Stimulated activated CD8-positive, alpha-beta memory T cell treated with anti-CD3 and anti-CD28 coated beads, Interleukin-12 subunit alpha, Interleukin-12 subunit beta, amount 100 ng/mL, for 24 hours (primary cell): ENCODE measurements around the gene GALNT2.

Experiments used
- DNase-seq: peaks from one replicate; pipeline ENCODE4 v3.0.0-alpha.2; 2020; ENCODE audit errors: extremely low read depth

GALNT2 gene

DNA sequence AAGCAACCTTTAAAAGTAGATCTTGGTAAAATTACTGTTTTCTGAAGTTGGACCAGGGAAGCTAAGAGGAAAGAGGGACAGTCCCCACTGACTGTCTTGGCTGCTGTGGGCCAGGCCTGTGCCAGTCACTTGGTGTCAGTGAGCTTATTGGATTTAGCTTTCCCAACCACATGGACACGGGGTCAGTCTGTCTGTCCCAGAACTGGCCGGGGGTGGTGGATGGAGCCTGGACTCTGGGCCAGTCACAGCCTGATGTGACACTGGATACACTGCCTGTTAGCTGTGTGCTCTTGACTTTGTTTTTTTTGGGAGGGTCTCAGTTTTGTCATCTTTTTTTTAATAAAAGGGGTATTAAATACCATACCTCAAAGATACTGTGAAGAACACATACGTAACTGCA is 96.7 kb downstream of the GALNT2 start:
- no peak for DNase-seq

DNA sequence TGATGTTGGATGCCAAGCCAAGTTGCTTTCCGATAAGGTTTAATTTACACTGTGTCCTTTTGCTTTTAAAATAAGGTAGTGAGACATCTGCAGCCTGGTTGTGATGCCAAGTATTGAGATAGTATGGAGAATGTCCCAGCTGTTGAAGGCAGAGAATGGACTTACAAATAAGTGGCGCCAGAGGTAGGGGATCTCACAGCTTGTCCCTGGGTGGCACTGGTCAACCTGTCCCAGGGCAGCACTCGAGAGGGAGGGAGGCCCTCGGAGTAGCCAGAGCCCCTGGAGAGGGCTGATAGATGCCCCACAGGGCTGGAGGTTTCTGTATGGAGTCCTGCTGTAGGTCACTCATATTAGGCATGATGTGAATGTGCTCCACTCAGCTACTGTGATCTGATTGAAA is 98.5 kb downstream of the GALNT2 start:
- DNase-seq = no peak

DNA sequence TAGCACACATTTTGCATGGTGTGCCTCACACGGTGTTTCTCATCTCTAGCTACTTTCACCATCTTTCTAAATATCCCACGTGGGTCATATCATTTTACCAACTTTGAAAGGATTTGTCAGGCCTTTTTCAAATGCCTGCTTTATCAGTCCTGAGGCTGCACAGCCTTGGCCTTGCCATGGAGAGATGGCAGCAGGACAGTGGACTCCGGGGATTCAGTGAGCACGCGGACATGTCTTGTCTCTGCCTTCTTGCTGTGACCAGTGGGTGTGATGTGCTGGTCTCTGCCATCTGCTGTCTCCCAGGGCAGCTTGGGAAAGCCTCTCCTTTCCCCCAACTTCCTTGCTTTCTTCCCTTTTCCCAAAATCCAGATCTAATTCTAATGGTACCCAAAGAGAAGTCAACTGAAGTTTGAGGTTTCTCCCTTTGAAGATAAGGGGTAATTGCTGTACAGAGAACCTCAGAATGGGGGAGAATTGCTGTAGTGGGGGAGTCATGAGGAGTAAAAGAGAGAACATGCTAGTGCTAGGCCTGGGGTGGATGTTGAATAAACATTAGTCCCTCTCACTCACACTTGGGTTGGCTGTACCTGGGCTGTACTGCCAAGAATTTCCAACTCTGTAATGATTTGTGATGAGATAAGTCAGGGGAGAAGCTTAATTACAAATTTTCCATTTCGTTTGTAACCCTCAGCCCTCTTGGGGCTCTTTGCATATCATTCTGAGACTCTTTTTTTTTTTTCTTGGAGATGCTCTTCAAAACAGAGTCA is 99.5 kb downstream of the GALNT2 start:
- DNase-seq = no peak

DNA sequence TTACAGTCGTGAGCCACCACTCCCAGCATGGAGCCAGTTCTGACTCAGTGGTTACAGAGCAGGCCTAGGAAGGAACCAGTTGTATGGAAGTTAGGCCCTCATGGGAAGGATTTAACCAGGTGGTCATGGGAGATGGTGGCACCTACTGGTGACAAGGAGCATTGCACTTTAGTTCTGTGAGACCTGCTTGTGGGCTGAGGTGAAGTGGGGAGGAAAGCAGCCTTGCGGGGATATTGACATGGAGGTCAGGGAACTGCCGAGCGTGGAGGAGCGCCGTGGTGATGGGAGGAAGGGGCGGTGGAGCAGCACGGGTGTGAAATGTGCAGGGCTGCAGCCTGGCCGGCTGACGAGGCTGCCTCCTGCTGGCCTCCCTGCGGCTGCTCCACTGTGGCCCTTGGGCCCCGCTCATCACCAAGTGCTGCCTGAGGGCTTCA is 100.4 kb downstream of the GALNT2 start:
- no peak for DNase-seq

DNA sequence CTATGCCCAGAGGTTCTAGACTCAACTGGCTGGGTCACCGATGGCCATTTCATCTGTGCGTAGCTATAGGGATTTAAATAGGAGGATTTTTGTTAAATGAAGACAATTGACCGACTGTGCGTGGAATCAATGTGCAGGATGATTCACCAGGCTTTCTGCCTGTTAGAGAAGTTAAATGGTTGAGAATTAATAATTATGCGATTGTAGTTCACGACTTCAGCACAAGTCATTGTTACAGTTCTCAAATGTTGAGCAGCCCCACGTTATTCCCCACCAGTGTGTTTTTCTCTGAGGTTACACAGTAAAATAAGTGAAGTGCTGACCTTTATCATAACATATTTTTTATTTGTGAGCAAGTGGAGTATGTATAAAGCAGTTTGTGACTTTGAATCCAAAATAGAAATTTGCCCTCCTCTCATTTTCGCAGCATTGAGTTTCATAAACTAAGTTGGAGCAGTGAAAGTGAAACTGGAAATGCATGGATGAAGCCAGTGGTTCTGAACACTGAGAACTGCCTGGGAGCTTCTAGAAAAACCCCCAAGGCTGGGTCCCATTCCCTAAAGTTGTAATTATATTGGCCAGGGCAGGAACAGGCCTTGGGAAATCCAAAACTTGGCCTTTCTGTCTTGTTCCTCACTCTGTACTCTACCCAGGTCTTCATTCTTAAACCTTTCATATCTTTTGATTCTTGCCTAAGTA is 102.6 kb downstream of the GALNT2 start:
- DNase-seq = no peak

DNA sequence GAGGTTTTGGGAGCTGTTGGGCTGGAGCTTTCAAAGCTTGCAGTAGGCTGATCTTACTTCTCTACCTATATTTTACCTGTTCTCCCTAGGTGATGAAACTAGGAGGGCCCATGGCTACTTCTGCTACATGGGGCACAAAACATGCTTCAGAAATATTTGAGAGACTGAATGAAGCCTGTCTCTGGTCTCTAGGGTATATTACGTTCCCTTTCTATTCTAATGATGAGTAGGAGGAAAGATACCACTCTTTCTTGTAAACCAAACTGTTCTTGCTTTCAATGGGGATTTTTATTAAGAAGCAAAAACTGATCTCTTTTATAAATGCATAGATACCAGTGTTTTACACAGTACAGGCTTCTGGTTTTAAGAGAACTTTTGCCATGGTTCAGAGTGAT is 103.1 kb downstream of the GALNT2 start:
- no peak for DNase-seq

DNA sequence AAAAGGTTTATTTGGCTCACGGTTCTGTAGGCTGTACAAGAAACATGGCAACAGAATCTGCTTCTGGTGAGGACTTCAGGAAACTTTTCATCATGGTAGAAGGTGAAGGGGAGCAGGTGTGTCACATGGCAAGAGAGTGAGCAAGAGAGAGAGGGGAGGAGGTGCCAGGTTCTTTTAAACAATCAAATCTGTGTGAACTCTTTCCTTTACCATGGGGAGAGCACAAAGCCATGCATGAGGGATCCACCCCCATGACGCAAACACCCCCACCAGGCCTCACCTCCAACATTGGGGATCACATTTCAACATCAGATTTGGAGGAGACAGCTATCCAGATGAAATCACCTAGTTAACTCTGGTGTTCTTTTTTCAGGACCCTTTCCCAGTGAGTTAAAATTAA is 103.6 kb downstream of the GALNT2 start:
- DNase-seq = no peak

DNA sequence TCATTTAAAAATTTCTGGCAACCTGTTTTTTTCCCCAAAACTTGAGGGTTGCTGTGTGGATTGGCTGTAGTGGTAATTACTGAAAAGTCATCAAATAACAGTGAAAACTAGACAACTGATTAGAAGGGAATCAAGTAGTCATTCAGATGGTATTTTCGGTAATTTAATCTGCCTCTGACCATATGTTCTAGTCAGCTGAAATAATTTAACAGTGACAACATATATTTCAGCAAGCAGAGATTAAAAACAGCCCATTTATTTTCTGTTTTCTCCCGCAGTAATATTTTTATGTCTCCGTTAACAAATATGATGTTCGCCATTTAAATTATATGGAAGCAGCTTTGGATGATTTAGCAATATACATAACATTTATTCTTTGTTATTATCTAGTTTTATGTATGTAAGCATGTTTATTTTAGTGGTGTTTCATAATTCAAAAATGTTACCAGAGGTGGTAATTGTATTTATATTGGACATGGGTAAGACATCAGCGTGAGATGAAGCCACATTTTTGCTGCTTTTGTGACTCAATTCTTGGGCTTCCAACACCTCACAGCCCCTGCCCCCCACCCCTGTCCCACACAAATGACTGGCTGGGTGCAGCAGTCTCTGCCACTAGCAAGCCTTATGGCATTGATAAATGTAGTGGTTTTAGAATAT is 104.4 kb downstream of the GALNT2 start:
- no peak for DNase-seq

DNA sequence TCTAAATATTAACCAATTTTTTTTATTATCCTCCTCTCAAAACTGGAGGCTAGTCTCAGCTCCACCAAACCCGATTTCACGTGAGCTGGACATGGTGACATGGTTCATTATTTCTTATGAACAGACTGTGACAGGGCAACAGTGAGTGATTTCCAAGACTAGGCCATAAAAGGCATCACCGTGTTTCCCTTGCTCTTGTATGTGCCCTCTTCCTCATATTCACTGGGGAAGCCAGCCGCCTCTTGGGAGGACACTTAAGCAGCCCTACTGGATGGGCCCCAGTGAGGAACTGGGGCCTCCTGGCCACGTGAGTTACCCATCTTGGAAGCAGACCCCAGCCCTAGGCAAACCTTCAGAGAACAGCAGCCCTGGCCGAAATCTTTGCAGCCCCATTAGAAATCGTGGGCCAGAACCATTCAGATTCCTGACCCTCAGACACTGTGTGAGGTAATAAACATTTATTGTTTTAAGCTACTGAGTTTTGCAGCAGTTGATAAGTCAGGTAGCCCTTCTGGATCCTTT is 105.0 kb downstream of the GALNT2 start:
- DNase-seq = no peak

DNA sequence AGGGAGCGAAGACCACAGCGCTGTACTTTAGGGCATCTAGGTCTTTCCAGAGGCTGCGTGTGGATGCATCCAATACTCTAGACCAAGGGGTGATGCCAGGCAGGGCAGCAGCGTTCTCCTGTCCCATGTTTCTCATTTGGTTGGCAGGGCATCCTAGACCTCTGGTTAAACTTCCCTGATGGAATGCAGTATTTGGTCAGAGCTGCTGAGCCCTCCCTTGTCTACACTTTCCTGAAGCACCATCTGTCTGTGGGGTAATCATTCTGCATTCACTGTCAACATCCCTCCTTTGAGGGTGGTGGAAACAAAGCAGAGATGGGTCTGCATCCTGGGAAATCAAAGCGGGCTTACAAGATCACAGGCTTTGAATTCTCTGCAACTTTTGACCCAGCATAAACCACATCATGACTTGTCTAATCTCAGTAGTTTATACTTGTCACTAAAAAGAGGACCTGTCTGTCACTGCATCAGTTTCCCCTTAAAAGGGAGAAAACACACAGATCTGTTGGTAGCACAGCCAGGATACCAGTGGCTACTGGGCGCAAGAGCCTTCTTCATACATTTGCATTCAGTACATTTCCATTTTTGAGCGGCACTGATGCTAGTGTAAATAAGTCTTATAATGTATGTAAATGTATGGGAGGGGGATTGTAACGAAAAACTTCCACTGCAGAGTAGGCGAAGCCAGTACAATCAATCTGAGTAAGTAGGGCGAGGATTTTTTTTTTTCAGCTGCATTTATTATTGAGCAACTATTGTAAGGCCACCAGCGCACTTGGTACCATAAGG is 106.3 kb downstream of the GALNT2 start:
- DNase-seq = no peak

DNA sequence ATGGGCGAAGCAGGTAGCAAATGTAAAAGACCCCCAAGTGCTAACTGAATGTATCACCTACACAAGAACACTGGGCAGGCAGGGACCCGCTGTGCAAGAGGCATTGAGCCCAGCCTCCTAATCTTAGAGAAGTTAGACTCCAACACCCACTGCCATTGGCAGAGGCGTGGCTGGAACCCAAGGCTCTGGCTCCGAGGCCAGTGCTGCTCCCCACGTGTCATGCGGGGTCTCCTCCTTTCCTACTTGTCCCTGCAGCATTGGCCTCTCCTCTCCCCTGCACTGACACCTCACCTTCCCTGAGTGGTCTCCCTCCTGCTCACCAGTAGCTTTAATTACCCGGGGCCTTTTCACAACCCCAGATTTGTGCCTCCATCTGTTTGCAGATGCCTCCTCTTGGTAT is 107.0 kb downstream of the GALNT2 start:
- no peak for DNase-seq

DNA sequence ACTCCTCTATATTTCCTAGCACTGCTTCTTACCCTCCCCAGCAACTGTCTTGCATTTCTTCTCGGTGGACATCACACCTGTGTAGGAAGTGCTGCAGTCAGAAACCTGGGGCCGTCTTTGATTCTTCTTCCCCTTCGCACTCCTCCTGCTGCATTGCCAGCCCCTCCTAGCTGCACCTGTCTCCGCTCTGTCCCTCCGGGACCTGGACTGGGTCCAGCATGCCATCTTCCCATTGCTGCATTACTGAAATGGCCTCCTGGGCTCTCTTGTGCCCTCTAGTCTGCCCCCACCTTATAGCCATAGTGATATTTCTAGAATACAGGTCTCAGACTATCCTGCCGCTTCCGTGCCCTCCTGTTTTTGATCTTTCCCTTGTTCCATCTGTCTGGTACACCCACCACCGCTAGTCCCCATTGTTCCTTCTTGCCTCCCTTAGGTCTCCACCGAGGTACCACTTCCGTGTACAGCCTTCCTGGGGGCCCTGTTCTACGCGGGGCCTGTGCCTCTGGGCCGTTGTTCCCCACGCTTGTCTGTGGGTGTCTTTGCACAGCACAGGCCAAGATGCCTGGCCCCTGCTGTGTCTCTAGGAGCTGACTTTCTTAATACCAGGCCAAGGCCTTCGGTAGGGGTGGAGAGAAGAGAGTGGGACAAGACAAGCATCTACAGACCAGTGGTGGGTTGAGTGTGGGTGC is 107.6 kb downstream of the GALNT2 start:
- no peak for DNase-seq

DNA sequence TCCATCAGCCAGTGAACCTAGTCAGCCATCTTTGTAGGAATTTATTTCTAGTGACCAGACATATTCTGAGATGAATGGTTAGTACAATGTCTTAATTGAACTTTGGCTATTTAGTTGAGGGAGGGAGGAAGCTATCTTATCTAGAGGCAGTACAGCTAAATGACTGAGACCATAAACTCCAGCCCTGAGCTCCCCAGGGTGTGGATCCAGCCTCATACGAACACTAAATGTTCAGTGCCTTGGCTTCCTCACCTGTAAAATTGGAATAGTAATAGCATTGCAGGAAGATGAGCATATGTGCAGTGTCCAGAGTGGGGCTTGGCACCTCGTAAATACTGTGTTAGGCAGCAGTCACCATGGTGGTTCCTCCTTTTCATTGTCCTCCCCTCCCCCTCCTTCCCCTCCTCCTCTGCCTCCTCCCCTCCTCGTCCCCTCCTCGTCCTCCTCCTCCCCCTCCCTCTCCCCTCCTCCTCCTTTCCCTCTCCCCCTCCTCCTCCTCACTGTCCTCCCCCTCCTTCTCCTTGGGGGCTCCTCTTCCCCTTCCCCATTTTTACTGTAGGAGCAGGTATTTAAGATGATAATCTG is 108.2 kb downstream of the GALNT2 start:
- DNase-seq = no peak

DNA sequence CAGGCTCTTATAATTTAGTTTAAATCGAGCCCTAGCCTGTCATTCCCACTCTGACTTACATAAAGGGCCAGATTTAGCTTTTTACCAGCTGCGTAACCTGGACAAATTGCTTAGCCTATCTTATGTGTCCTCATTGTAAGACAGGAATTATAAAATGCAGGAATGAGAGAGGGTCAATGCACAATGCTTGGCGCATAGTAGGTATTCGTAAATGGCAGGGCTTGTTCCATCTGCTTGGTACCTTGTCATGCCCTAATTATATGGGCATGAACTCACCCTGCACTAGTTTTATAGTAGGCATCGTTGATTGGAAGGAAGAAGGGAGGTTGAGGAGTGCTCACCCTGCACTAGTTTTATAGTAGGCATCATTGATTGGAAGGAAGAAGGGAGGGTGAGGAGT is 108.8 kb downstream of the GALNT2 start:
- DNase-seq = no peak

DNA sequence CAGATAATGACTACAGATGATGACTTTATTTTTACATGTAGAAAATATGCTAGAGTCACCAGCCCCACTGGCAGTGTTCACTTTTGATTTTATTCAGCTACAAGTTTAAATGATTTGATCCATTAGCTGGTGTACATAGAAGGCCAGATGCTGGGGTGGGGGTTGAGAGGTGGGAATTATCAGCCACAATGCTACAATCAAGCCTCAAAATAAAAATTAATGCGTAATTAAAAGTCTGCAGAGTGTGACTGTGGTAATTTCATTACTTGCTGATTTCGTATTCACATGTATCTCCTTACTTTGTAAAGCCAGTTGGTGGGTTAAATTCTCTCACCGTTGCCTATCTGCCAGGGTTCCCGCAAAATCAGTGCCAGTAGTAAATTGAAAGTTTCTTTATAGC is 109.3 kb downstream of the GALNT2 start:
- no peak for DNase-seq

DNA sequence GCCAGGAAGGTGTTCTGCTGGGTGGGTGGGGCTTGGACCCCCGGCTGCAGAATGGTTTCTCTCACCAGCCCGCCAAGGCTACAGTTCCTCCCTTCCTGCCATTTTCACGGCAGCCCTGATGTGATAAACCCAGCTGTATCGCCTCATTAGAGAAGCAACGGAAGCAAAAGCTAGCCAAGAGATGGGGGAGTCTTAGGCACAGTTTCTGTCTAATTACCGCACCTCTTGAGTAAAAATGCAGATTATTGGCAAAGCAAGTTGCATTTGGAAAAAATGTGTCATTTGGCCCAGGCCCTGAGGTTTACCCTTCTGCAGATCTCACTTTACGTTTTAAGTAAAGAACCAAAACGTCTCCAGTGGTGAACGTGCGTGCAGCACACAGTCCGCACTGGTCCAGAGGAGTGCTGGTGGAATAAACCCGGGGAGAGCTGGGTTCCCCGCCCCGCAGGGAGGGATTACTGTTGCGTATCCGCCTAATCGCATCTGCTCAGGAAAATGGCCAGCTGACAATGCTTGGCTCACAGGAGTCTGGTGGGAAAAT is 109.9 kb downstream of the GALNT2 start:
- DNase-seq = no peak

DNA sequence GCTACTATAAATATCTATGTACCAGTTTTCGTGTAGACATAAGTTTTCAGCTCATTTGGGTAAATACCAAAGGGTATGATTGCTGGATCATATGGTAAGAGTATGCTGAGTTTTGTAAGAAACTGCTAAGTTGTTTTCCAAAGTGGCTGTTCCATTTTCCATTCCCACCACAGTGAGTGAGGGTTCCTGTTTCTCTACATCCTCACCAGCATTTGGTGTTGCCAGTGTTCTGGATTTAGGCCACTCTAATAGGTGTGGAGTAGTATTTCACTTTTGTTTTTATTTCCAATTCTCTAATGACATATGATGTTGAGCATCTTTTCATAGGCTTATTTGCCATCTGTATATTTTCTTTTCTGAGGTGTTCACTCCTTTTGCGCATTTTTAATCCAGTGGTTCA is 112.2 kb downstream of the GALNT2 start:
- no peak for DNase-seq

DNA sequence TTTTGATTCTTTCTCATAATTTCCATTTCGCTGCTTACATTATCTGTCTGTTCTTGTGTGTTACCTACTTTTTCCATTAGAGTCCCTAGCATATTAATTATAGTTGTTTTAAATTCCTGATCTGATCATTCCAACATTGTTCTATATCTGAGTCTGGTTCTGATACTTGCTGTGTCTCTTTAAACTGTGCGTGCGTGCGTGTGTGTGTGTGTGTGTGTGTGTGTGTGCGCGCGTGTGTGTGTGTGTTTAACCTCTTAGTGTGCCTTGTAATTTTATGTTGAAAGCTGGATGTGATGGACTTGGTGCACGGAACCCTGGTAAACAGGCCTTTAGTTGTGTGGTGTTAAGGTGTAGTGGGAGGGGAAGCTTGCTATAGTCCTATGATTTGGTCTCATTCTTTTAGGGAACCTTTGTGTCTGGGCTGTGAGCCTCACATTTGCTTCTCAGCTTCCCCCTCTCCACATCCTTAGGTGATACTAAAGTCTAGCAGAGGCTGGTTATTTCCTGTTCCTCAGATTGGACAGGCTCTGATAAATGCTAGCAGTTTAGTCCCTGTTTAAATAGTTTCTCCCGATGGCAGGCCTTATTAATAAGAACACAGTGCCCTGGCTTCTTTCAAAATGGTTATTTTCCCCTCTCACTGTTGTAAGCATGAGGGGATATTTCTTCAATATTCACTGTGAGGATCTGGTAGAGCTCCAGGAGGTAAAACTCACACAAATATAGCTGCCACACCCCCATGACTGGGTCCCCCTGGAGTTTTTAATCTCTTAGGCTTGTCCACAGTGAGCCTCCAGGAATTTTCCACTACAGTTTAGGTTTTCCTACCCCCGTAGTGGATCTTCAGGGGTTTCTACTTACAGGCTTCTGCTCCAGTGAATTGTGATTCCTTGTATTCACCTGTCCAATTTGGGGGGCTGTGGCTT is 118.3 kb downstream of the GALNT2 start:
- no peak for DNase-seq

DNA sequence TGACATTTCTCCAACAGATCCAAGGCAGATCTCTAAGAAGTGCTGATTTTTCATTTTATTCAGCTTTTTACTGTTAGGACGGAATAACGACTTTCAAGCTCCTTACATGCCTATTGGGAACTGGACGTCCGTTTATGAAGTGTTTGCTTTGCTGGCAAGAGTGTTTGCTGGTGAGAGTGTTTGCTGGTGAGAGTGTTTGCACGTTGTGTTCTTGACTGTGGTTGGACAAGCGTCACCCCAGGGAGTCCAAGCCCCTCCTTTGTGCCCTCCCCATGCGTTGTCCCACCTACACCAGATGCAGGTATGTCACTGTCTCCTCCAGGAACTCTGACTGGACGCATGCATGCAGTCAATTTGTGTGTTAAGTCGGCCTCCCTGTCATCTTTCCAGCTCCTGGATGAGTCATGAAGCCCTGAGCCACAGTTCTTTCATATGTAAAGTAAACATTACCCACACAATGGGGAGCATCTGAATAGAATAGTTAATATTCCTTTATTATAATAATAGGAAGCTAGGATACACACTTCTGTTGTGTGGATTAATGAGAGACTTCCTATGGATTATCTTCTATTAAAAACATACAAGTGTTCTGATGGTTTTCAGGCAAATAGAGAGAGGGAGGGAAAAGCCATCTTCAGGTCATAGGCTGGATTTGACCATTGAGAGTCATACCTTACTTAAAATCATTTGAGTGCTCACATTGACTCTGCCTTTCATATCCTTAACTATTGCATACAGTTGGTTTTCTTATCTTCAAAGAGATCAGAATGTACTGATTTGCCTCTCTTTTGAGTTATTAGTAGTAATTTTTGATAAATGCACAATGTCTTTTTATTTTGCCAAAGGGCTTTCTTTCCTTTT is 119.2 kb downstream of the GALNT2 start:
- no peak for DNase-seq
